ENCODE measurements around the gene VIL1.

DNA sequence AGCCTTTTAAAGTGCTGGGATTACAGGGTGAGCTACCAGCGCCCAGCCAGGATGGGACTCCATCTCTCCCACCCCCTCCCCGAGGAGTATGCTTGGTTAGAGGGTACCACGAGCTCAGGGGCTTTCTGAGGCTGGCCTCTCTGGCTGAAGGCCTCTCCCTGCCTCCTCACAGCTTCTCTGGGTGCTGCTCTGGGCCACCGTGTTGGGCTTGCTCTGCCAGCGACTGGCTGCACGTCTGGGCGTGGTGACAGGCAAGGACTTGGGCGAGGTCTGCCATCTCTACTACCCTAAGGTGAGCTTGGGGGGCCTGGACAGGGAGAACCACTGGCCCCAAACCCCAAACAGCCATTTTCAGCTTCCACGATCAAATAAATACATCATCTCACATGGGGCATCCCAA lies 33.9 kb upstream of the VIL1 start:
- TF ChIP-seq POLR2A (IDR thresholded peaks at IDR 0.05): no peak
- TF ChIP-seq, protein P1, sequence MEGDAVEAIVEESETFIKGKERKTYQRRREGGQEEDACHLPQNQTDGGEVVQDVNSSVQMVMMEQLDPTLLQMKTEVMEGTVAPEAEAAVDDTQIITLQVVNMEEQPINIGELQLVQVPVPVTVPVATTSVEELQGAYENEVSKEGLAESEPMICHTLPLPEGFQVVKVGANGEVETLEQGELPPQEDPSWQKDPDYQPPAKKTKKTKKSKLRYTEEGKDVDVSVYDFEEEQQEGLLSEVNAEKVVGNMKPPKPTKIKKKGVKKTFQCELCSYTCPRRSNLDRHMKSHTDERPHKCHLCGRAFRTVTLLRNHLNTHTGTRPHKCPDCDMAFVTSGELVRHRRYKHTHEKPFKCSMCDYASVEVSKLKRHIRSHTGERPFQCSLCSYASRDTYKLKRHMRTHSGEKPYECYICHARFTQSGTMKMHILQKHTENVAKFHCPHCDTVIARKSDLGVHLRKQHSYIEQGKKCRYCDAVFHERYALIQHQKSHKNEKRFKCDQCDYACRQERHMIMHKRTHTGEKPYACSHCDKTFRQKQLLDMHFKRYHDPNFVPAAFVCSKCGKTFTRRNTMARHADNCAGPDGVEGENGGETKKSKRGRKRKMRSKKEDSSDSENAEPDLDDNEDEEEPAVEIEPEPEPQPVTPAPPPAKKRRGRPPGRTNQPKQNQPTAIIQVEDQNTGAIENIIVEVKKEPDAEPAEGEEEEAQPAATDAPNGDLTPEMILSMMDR (IDR thresholded peaks at IDR 0.05): no peak

Data from prostate gland (tissue), 2 donors.